Measurements from ENCODE around the gene LARP1B.
"Not testable (repeated sequence)": the region's sequence is repeated elsewhere in the genome, so short reads cannot be mapped to it uniquely, and the experiment has no call there.

LARP1B gene

DNA sequence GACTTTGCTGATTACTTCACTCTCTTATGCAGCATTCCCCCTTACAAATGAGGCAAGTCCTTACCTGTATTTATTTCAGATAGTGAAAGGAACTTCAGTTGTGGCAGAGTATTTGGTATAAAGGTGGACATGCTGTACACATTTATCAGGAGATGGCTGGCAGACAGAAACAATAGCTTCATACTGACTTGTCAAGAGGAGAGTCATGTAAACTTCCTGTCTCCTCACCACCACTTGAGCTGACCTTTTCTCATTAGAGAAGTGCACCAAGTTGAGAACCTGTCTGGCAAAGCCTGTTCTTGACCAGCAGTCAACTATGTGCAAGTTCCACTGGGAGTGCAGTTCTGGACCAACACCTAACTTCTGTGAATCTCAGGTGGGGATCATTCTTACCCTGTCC, 80.8 kb downstream of the LARP1B start:
- peak; percentile 2 for DNase-seq

DNA sequence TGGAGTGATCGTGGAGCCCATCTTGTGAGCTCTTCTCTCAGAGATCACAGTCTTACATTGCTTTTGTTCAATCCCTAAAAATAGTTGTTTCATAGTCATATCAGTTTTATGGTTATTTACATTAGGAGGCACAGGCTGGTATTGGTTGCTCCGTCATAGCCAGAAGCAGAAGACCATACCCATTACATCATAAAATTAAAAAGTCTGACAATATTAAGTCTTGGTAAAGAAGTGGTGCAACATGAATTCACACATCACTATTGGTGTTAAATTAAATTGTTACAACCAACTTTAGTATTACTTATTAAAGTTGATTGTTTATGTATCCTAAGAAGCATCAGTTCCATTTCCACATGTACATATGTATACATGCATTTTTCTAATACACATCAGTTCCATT, 84.6 kb downstream of the LARP1B start:
- no peak for DNase-seq

DNA sequence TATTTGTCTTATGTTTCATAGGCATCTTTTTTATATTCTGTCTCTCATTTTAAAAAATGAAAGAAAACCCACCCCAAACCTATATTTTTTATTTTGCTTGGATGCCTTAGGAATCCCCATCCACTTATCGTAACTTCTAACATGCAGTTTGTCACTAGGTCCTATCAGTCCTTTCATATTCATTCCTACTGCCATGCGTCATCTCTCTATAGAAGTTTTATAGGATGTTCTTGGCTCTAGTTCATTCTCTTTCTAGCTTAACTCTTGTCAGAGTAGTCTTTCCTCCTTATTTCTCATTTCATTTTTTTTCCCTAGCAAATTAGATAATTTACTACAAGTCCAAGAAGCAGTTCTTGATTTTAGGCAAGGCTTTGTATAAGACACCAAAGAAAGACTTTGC, 92.7 kb downstream of the LARP1B start:
- no peak for DNase-seq

DNA sequence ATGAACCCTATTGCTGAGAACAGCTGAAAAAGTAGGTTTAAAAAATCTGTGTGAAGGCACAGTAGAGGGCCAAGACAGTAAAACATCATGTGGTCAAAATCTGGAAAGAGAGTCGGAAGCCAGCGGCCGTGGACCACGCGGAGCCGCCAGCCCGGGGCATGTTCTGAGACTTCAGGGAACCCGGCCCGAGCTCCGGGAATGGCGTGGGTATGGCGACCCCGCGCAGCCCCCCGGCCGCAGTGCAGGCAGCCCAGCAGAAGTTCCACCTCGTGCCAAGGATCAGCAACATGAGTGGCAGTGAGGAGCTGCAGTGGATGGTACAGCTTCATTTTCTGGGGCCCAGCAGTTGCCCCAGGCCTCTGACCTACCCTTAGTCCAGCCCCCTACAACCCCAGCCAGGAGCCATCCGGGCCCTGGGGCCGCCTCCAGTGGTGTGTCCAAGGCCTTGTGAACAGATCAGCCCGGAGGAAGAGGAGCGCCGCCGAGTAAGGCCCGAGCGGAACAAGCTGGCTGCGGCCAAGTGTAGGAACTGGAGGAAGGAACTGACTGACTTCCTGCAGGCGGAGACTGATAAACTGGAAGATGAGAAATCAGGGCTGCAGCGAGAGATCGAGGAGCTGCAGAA, 94.2 kb downstream of the LARP1B start:
- no peak for DNase-seq

DNA sequence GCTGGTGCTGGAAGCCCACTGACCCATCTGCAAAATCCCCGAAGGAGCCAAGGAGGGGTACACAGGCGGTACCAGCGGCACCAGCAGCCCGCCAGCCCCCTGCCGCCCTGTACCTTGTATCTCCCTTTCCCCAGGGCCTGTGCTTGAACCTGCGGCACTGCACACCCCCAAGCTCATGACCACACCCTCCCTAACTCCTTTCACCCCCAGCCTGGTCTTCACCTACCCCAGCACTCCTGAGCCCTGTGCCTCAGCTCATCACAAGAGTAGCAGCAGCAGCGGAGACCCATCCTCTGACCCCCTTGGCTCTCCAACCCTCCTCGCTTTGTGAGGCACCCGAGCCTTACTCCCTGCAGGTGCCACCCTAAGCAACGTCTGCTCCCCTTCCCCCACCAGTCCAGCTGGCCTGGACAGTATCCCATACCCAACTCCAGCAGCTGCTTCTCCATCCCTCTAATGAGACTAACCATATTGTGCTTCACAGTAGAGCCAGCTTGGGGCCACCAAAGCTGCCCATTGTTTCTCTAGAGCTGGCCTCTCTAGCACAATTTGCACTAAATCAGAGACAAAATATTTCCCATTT, 94.9 kb downstream of the LARP1B start:
- DNase-seq = no peak

DNA sequence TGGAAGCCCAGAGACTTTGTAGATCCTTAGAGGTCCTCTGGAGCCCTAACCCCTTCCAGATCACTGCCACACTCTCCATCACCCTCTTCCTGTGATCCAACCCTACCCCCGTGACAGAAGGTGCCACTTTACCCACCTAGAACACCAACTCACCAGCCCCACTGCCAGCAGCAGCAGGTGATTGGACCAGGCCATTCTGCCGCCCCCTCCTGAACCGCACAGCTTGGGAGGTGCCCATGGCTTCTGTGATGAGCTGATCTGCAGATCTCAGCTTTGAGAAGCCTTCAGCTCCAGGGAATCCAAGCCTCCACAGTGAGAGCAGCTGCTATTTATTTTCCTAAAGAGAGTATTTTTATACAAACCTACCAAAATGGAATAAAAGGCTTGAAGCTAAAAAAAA, 95.4 kb downstream of the LARP1B start:
- DNase-seq = not testable (repeated sequence)

DNA sequence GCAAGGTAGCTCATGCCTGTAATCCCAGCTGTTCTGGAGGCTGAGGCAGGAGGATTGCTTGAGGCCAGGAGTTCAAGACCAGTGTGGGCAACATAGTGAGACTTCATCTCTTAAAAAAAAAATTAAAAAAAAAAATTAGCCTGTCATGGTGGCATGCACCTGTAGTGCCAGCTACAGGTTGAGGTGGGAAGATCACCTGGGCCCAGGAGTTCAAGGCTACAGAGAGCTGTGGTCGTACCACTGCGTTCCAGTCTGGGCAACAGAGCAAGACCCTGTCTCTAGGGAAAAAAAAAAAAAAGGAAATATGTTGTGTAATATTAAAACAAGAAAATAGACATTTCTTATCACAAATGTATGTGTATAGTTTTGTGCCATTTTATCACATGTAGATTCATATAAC, 97.8 kb downstream of the LARP1B start:
- no peak for DNase-seq

DNA sequence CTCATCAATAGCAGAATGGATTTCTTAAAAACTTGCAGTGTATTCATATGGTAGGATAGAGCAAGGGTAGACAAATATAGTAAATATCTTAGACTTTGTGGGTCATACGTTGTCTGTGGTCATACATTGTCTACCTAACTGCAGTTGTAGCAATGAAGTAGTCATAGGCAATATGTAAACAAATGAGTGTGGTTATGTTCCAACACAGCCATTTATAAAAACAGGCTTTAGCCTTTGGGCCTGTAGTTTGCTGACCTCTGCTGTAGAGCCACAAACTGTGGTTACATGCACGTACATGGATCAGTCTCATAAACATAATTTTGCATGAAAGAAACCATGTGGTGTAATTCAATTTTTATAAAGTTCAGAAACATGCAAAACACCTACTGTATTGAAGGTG, 98.9 kb downstream of the LARP1B start:
- peak; percentile 34 for DNase-seq

DNA sequence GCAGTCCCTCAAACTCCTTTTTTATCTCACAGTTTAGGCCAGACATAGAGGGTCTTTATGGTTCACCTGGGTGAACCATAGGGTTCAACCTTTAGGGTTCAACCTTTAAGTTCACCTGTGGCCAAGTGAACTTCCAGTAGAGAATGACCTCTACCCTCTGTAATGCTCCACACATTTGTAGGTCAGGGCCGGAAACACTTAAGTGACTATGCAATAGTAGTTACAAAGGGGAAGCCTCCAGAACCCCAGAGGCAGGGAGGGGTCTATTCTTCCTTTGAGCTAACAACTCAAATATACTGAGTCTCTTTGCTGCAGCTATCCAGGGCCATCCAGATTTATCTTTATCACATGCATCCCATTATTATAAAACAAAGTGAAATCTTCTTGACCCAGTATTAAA, 100.0 kb downstream of the LARP1B start:
- no peak for DNase-seq

DNA sequence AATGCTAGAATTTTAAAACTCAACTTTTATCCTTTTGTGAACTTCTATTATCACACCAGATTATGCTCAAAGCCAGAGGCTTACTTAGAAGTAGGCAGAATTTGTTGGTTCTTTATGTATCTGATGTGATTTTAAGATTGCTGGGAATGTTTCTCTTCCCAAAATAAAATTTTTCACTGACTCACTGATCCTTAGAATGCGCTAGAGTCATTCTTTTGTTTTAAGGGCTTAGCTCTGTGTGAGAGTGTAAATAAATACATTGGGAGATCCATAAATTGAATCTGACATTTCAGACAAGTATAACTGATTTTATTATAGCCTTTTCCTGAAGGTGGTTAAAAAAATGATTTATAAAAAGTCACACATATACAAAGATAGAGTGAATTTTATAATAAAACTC, 101.3 kb downstream of the LARP1B start:
- DNase-seq = peak; percentile 33

DNA sequence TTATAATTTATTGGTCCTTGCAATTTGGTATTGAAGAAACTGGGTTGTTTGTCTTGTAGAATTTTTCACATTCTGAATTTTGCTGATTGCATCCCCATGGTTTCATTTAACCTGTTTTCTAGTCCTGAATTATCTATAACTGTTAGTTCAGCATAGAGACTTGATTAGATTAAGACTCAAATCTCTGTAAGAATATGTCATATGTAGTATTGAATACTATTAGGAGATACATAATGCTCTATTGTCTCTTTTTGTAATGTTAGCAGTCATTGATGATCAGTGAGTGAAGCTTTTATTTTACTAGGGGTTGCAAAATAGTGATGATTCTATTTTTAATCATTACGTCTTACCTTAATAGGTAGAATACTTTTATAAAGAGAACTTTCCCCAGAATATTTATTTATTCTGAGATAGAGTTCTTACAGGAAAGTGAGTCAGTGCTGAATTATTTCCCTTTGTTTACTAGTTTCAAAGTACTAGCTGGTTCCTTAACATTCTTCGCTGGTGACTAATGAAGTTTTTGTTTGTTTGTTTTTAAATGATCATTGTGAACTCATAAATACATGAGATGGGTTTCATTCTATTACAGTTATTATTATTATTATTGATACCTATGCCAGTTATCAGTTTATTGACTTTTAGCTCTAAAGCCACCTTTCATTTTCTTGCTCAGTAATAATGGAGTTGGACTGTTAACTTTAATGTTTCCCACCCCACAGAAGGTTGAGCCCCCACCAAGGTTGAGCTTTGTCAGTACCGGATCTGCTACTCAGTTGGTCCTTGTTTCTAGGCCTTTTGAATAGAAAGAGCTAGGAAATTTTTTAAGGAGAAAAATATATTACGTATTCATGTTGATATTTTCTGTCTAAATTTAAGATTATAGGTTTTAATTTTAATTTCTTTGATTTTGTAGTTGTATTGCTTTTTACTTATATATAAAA, 102.3 kb downstream of the LARP1B start:
- DNase-seq = peak; percentile 78

DNA sequence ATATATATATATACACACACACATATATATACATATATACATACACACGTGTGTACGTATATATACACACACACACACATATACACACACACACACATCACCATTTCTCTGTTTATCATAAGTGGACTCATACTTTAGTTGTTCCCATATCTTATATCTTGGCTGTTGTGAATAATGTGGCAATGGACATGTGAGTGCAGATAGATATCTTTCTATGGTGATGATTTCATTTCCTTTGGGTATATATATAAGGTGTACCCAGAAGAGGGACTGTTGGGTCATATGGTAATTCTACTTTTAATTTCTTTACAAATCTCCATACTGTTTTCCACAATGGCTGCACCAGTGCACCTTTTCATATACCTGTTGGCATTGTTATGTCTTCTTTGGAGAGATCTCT, 105.9 kb downstream of the LARP1B start:
- no peak for DNase-seq

DNA sequence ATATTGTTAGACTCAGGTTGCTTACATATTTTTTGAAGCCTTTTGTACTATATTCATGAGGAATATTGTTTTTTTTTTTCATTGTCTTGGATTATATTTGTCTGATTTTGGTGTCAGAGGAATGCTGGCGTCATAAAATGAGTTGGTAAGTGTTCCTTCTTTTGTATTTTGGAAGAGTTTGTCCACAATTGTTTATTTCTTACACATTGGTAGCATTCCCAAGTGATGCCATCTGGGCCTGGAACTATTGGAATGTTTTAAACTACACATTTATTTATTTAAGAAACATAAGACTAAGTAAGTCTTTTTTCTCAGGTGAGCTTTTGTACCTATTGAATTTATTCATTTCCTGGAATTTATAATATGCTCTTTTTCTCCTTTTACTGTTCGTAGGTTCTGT, 107.6 kb downstream of the LARP1B start:
- DNase-seq = no peak

DNA sequence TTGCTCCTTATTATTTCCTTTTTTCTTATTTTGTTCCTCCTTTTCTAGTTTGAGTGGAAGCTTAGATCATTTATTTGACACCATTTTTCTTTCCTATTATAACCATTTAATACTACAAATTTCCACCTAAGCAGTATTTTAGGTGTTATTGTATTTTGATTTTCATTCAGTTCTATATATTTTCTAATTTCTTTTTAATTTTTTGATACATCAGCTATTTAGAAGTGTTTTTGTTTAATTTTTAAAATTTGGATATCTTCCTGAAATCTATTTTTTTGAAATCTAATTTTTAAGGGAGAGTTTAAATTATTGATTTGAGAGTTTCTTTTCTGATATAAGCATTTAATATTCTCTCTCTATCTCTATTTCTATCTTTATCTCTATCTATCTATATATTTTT, 108.1 kb downstream of the LARP1B start:
- no peak for DNase-seq

DNA sequence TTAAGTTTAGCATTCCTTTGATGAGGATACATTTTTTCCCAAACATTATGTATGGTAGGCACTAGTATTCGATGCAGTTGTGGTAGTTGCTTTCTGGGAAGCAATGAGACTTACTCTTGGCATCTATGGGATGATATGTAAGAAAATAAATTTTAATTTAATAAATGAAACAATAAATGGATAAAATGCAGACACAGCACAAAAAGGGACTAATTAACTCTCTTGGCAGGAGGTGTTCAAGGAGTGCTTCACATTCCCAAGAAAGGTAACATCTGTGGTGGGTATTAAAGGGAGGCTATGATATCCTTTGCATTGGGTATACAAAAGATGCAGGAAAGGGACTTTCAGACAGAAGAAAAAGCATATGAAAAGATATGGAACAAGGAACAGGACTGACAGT, 115.5 kb downstream of the LARP1B start:
- DNase-seq = no peak

DNA sequence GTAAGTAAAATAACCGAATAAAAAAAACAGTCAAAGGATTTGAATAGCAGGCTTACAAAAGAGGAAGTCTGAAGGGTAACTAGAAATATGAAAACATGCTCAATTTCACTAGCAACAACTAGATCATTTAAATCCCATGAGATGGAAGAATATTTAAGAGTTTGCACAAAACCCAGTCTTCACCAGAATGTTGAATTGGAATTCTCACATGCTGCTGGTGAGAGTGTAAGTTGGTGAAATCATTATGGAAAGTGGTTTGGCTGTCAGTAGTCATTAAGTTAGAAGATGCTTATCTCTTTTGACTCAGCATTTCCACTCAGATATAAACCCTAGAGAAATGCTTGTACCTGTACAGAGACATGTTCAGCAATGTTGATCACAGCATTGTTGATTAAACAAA, 116.4 kb downstream of the LARP1B start:
- no peak for DNase-seq

DNA sequence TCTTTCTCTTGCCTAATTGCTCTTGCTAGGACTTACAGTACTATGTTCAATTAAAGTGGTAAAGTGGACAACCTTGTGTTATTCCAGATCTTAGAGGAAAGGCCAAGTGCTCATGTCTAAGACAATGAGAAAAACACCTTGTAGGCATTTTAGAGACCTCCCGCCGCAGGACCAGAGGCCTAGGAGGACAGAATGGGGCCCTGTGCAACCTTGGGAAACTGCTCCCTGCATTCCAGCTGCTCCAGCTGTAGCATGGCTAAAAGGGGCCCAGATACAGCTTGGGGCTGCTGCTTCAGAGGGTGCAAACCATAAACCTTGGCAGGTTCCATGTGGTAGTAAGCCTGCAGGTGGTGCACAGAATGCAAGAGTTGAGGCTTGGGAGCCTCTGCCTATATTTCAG, 125.5 kb downstream of the LARP1B start:
- DNase-seq = no peak

DNA sequence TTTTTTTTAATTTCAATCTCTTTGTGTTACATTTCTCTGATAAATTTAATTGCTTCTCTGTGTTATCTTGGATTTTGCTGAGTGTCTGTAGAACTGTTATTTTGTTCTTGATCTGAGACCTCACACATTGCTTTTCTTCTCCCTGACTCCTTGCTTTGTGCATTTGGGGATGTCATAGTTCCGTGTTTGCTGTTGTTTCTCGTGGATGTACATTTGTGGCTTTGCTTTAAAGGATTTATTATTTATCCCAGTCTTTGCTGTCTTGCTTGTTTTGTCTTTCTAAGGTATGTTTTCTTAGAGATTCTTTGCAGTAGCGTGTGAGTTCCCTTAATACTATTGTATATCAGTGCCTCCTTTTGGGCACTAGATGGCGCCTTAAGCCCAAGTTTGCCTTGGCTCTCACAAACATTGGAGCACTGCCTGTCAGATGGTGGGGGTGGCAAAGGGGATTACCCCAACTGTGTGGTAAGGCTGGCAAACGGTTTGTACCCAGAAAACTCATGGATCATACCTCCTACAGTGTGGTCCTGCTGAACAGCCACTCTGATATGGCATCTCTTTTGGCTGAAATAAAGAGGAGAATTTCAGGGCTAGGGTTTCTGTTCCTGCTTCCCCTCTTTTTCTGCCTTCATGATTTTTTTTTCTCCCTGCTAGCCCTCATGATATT, 130.1 kb downstream of the LARP1B start:
- peak; percentile 77 for DNase-seq

DNA sequence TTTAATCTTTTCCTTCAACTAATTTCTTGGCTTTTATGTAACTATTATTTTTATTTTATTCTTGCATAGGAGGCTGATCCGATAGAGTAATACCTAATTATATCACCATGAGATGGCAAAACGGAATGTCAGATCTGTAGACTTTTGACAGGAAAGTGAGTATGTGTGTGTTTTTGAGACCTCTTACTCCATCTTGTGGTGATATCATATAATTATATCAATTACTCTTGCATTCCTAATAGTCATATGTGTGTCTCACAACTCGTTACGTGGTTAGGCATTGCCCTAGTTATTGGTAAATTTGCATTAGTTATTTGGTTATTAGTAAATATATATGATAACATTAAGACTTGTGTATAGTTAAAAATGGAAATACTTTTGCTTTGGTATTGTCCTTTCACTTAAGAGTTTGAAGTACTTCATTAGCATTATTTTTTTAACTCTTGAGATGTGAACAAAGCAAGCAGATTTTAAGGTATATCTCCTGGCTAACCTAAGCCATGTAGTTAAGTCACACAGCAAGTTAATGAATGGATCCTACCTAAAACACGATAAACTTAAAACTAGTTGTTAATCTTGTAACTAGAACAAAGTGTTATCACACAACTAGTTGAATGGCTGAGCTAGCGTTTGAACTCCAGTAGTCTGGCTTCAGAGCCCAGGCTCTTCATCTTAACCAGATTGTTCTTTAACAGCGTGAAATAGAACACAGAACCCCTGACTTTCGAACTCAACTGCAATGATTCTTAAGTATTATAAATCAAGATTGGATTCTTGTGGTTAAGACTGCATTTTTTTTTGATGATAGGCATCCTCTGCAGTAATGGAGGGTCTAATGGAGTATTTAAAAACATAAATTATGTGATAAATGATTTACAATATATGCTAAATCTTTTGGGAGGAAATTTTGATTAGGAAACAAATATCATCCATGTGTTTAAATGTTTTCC, 159.4 kb downstream of the LARP1B start:
- DNase-seq = peak; percentile 73

DNA sequence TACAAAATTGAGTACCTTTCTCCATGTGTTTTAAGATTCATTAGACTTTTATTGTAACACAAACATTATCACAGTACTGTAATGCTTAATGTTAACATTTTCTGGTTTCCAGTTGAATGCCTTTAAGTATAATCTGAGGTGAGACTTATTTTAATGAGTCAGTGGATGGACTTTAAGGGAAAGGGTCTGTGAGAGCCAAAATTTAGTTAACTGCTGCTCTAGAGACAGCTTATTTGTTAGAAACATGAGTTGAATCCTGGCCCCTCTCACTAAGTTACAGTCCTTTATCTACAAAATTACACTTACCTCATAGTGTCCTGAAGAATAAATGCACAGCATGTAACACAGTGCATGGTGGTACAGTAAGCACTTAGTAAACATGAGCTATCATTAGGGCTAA, 160.5 kb downstream of the LARP1B start:
- DNase-seq = no peak

DNA sequence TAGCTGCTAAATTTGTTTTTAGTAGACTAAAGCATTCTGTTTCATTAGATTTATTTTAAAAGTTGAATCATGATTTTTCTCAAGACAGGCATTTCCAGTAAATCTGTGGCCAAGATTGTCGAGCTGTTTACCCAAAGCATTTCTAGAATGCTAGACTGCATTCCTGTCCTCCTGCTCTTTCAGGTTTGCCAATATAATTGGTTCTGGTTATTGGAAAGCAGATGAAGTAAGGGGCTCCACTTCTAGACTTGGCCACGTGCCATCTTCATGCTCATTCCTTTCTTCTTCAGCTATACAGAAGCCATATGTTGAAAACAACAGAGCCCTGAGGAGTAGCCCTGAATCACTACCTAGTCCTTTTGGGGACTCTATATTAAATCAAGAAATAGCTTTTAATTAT, 164.0 kb downstream of the LARP1B start:
- DNase-seq = peak; percentile 92

DNA sequence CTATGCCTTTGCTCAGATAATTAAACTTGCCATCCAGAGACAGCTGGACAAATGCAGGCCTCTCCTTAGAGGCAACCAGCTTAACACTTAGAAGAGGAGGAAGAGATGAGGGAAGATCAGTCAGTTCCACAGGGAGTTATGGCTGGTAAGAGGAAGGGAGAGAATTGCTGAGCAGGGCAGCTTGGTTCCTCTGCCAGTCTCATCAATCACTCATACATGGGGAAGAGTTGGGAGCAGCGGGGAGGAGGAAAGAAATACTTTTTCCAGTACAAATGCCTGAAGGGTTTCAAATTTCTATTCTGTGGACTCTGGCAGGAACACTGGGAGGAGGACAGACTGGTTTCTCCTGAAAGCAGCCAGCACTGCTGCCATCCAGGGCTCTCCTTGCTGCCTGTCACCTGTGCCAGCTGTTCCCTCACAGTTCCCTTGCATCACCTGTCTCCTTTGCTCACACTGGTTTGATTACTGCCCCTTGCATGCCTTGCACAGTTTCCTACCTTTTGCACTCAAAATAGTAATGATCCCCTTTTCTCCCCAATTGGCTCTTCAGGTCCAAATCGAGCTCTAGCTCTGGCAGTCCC, 167.0 kb downstream of the LARP1B start:
- no peak for DNase-seq
